Upper lobe of left lung (tissue), 6 donors: ENCODE measurements around the gene PROX2. TPM values are rescaled to one million over a fixed set of nuclear protein-coding genes. Genes with fewer than 3 reads are reported as not detected.
A peak's percentile ranks its signal among the peaks of the same experiment; 100 is the strongest.

Experiments
- ATAC-seq, 2 donors: fragments of 200-7000 bp; cut with Tn5 transposase; one replicate each; pipeline ENCODE4 v1.9.1; 2022; ENCODE audit warnings: mild to moderate bottlenecking in 2 of 2, moderate library complexity in 2 of 2; ENCODE audit not compliant: low FRiP score in 2 of 2
- DNase-seq, 2 donors: peaks; one replicate each; pipeline ENCODE4 v3.0.0-alpha.2; 2019 to 2020
- H3K27ac ChIP-seq, 4 donors: fragments of 200-600 bp; sonication (generic); one replicate each; pipeline ENCODE4 v1.5.1; 2016 to 2019
- H3K27me3 ChIP-seq, 4 donors: fragments of 200-600 bp; sonication (generic); one replicate each; pipeline ENCODE4 v1.5.1; 2017 to 2019
- H3K36me3 ChIP-seq, 4 donors: fragments of 200-600 bp; sonication (generic); one replicate each; pipeline ENCODE4 v1.5.1; 2016 to 2019
- H3K4me1 ChIP-seq, 4 donors: fragments of 200-600 bp; sonication (generic); one replicate each; pipeline ENCODE4 v1.5.1; 2018 to 2019
- H3K4me3 ChIP-seq, 4 donors: fragments of 200-600 bp; sonication (generic); one replicate each; pipeline ENCODE4 v1.5.1; 2017 to 2019; ENCODE audit warnings: mild to moderate bottlenecking in 2 of 4, moderate library complexity in 1 of 4
- H3K9me3 ChIP-seq, 4 donors: fragments of 200-600 bp; sonication (generic); one replicate each; pipeline ENCODE4 v1.5.1; 2018 to 2019
- CTCF ChIP-seq, 6 experiments: fragments of 450-650 bp in 4 of 6; fragments of 200-600 bp in 2 of 6; sonication (generic) in 2 of 6; IDR thresholded peaks; one replicate each; pipeline ENCODE4 v1.5.1; 2016 to 2019; ENCODE audit warnings: antibody characterized with exemption in 6 of 6
- EP300 ChIP-seq, 4 donors: sonication (generic); formaldehyde crosslinking; IDR thresholded peaks; one replicate each; pipeline ENCODE4 v1.5.1; 2017; ENCODE audit warnings: antibody characterized with exemption in 4 of 4, control low read depth in 2 of 4
- POLR2A ChIP-seq, 4 donors: fragments of 450-650 bp; IDR thresholded peaks; one replicate each; pipeline ENCODE4 v1.5.1; 2016 to 2017; ENCODE audit warnings: antibody characterized with exemption in 4 of 4, mild to moderate bottlenecking in 2 of 4
- POLR2AphosphoS5 ChIP-seq, 2 donors: sonication (generic); formaldehyde crosslinking; IDR thresholded peaks; one replicate each; pipeline ENCODE4 v1.5.1; 2017; ENCODE audit warnings: antibody characterized with exemption in 2 of 2
- WGBS, 2 donors: methylation state at CpG; one replicate each; pipeline ENCODE4 v1.1.5; 2017 to 2018; 5-methylcytosine and 5-hydroxymethylcytosine counted together
- total RNA-seq, 6 donors: library from RNA; depleted of rRNA in 4 of 6; stranded (reverse); fragments of >200 nt in 4 of 6; gene quantifications; one replicate each; pipeline versions ENCODE4 v1.1.0 to v1.2.1, GENCODE V29; 2016 to 2021
- donor health status: DM: no; HTN: no; CAD: no; lungs with moderate emphysema.
- donor health status: DM: no; HTN: yes; CAD: no; lungs with severe emphysema.

The PROX2 gene
- total RNA-seq, 6 donors from 2014 or later: 0.07 to 0.11 TPM; not detected in 4

DNA sequence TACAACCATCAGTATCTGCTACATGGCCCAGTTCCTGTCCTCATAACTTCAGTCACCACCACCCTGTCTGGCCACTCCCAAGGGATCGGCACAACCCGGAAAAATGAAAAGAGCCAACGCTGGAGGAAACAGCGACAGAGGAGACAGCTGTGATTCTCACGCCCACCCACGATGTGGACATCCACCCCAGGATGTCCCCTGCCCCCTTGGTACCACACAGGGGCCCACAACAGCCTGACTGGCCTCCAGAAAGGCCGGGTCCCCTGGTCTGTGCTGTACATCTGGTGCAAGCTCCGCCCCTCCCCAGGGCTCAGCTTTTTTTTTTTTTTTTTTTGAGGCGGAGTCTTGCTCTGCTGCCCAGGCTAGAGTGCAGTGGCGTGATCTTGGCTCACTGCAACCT lies 34.6 kb upstream of the PROX2 start:
- H3K4me1 ChIP-seq: peaks cover 0 to 15% (median 6%) of the 10 kb centered on the region in 4 donors
- DNase-seq: no peak
- H3K36me3 ChIP-seq: peaks cover 0 to 9% (median 0%) of the 10 kb centered on the region in 4 donors
- H3K27ac ChIP-seq: no peak overlapping the region
- no peak overlapping the region for H3K4me3 ChIP-seq
- ATAC-seq: no peak
- 57 to 73% methylated on average over 10 of the region's 10 CpGs for WGBS, 2 donors
- H3K9me3 ChIP-seq: no peaks in the 10 kb centered on the region
- TF ChIP-seq CTCF (IDR thresholded peaks at IDR 0.05) (no peak), POLR2AphosphoS5 (IDR thresholded peaks at IDR 0.05) (no peak), POLR2A (IDR thresholded peaks at IDR 0.05) (no peak), EP300 (IDR thresholded peaks at IDR 0.05) (no peak)
- no peaks in the 10 kb centered on the region for H3K27me3 ChIP-seq

GRCh38 chr14:74909911-74910310 lies 34.0 kb upstream of the PROX2 start:
- TF ChIP-seq CTCF (IDR thresholded peaks at IDR 0.05) (no peak), POLR2AphosphoS5 (IDR thresholded peaks at IDR 0.05) (no peak), POLR2A (IDR thresholded peaks at IDR 0.05) (no peak), EP300 (IDR thresholded peaks at IDR 0.05) (no peak)
- Histone ChIP-seq H3K4me1 (peaks cover 0 to 17% (median 6%) of the 10 kb centered on the region in 4 donors), H3K4me3 (no peak overlapping the region), H3K9me3 (no peaks in the 10 kb centered on the region), H3K36me3 (peaks cover 0 to 14% (median 0%) of the 10 kb centered on the region in 4 donors), H3K27me3 (no peaks in the 10 kb centered on the region), H3K27ac (no peak overlapping the region)
- 86 to 92% methylated on average over 8 to 10 of the region's 10 CpGs for WGBS, 2 donors
- ATAC-seq (no peak), DNase-seq (no peak)

DNA sequence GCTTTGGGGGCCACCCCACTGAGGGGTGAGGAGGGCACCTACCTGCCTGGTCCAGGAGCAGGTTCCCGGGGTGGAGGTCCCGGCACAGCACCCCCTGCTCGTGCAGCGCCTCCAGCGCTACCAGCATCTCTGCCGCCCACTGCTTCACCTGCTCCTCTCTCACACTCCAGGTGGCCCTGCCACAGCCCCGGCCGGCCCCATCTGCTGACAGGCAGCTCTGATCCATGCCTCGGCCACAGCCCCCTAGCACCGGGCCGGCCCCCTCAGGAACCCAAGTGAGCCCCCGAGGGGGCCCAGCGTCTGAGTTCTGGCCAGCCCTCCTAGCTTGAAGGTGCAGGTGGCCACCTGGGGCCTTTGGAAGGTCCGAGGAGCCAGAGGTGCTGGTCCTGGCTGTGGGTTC lies 33.6 kb upstream of the PROX2 start:
- ATAC-seq: no peak
- H3K36me3 ChIP-seq: peaks cover 0 to 14% (median 0%) of the 10 kb centered on the region in 4 donors
- peaks cover 0 to 17% (median 6%) of the 10 kb centered on the region in 4 donors for H3K4me1 ChIP-seq
- 92 to 93% methylated on average over 6 to 14 of the region's 14 CpGs for WGBS, 2 donors
- peak in 1 of 2 donors; percentile 85 for DNase-seq
- no peak overlapping the region for H3K4me3 ChIP-seq
- H3K9me3 ChIP-seq: no peaks in the 10 kb centered on the region
- no peak overlapping the region for H3K27ac ChIP-seq
- TF ChIP-seq EP300 (IDR thresholded peaks at IDR 0.05): no peak
- TF ChIP-seq POLR2AphosphoS5 (IDR thresholded peaks at IDR 0.05): no peak
- TF ChIP-seq POLR2A (IDR thresholded peaks at IDR 0.05): no peak
- TF ChIP-seq CTCF (IDR thresholded peaks at IDR 0.05): no peak
- no peaks in the 10 kb centered on the region for H3K27me3 ChIP-seq

GRCh38 chr14:74908861-74909341 lies 33.0 kb upstream of the PROX2 start:
- peaks cover 0 to 17% (median 6%) of the 10 kb centered on the region in 4 donors for H3K4me1 ChIP-seq
- 74 to 84% methylated on average over 6 to 9 of the region's 9 CpGs for WGBS, 2 donors
- H3K27ac ChIP-seq: no peak overlapping the region
- TF ChIP-seq CTCF (IDR thresholded peaks at IDR 0.05) (no peak), EP300 (IDR thresholded peaks at IDR 0.05) (no peak), POLR2AphosphoS5 (IDR thresholded peaks at IDR 0.05) (no peak), POLR2A (IDR thresholded peaks at IDR 0.05) (no peak)
- H3K4me3 ChIP-seq: no peak overlapping the region
- no peak for ATAC-seq
- no peak for DNase-seq
- H3K27me3 ChIP-seq: no peaks in the 10 kb centered on the region
- H3K36me3 ChIP-seq: peaks cover 0 to 19% (median 0%) of the 10 kb centered on the region in 4 donors
- no peaks in the 10 kb centered on the region for H3K9me3 ChIP-seq

DNA sequence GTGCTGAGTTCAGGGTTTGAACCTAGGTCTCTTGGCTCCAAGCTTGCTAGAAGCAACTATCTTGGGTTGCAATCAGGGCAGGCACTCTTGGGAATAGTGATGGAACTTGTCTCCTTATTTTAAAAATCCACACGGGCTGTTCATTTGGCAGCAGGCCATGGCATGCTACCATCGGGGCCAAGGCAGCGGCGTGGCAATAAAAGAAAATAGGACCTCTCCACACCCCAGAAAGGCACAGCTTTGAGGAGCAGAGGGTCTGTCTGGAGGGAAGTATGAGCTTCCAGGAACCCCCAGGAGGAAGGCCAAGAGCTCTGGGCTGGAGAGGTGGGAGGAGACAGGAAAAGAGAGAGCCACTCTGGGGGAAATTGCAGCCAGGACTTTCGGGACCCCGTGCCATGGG lies 31.8 kb upstream of the PROX2 start:
- H3K36me3 ChIP-seq: peaks cover 4 to 30% (median 7%) of the 10 kb centered on the region in 4 donors
- DNase-seq: no peak
- no peak overlapping the region for H3K27ac ChIP-seq
- no peak overlapping the region for H3K4me3 ChIP-seq
- peaks cover 0 to 17% (median 6%) of the 10 kb centered on the region in 4 donors for H3K4me1 ChIP-seq
- ATAC-seq: no peak
- H3K27me3 ChIP-seq: no peaks in the 10 kb centered on the region
- TF ChIP-seq POLR2AphosphoS5 (IDR thresholded peaks at IDR 0.05) (no peak), POLR2A (IDR thresholded peaks at IDR 0.05) (no peak), CTCF (IDR thresholded peaks at IDR 0.05) (no peak), EP300 (IDR thresholded peaks at IDR 0.05) (no peak)
- H3K9me3 ChIP-seq: no peaks in the 10 kb centered on the region
- 51 to 56% methylated on average over 6 of the region's 6 CpGs for WGBS, 2 donors
